CD4-positive, alpha-beta T cell treated with Interleukin-17A for 1 hour (primary cell): ENCODE results near the gene PLEKHH2.
"Not testable (repeated sequence)": the region's sequence is repeated elsewhere in the genome, so short reads cannot be mapped to it uniquely, and the experiment has no call there.

Source experiments
- DNase-seq: peaks from one replicate; pipeline ENCODE4 v3.0.0-alpha.2; 2020

PLEKHH2 gene

GRCh38 chr2:43724728-43725526 lies 87.9 kb downstream of the PLEKHH2 start:
- DNase-seq = no peak

GRCh38 chr2:43725711-43726246 lies 88.7 kb downstream of the PLEKHH2 start:
- DNase-seq = no peak

GRCh38 chr2:43726961-43727633 lies 90.0 kb downstream of the PLEKHH2 start:
- not testable (repeated sequence) for DNase-seq

- DNase-seq = no peak
These were observed 90.6 kb downstream of the PLEKHH2 start for GRCh38 chr2:43727634-43728014.

DNA sequence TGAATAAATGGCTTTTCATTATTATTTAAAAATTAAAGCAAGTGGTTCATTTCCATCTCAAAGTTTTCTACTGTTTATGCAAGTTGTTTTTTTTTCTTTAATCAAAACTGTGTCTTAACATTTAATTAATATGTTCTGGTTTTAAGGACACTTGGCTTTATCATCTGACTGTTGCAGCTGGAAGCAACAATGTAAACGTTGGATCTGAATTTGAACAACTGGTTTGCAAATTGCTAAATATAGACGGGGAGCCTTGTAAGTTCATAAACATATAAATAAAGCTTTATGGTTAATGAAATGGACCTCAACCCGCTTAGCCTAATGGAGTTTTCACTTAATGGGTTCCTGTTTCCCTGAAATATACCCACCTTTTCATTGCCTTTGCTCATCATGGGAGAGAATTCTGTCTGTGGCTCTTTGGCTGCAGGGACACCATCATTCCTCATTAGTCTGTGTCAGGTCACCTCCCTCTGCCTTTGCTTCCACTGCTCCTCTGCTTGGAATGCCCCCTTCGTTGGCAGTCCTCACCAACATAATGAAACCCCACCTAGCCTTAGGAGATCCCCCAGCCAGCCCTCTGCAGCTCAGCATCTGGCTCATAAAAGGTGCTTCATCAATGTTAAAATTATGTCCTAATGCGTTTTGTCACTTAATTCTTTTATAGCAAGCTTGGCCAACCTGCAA lies 92.6 kb downstream of the PLEKHH2 start:
- no peak for DNase-seq

DNA sequence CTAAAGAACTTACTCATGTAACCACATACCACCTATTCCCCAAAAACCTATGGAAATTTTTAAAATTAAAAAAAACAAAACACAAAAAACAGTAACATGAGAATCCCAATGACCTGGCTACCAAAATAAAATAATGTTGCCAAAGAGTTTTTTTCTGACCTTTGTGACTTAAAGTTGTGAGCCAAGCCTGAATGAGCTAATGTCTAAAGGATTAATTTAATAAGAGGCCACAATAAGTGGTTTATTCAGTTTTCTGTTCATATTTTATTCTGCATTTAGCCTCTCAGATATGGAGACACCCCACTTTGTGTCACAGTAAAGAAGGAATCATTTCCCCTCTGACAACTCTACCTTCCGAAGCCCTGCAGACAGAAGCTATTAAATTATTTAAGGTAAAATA lies 94.2 kb downstream of the PLEKHH2 start:
- no peak for DNase-seq

GRCh38 chr2:43736637-43737036 lies 99.6 kb downstream of the PLEKHH2 start:
- DNase-seq = no peak

GRCh38 chr2:43737097-43737854 lies 100.2 kb downstream of the PLEKHH2 start:
- DNase-seq = no peak

GRCh38 chr2:43737855-43738254 lies 100.8 kb downstream of the PLEKHH2 start:
- no peak for DNase-seq

GRCh38 chr2:43738257-43738656 lies 101.2 kb downstream of the PLEKHH2 start:
- no peak for DNase-seq

- DNase-seq = no peak
These were observed 106.6 kb downstream of the PLEKHH2 start for GRCh38 chr2:43743706-43744105.

GRCh38 chr2:43745457-43745856 lies 108.4 kb downstream of the PLEKHH2 start:
- no peak for DNase-seq

GRCh38 chr2:43748333-43748732 lies 111.3 kb downstream of the PLEKHH2 start:
- DNase-seq = no peak

DNA sequence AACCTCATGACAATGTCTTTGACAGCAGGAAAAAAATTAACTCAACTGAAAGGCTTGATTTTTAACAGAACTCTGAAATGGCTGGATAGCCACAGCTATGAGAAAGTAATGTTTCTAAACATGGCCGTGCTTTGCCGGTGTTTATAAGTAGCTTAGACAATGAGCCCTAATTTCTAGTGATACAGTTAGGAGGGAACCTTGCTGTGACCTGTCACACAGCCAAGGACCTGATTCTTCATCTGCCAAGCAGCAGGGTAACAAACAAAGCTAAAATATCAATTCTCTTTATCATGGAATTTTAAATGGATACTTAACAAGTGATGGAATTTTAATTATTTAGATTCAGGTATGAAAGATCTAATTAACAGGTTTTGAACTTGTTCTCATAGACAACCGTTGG lies 112.5 kb downstream of the PLEKHH2 start:
- no peak for DNase-seq

- no peak for DNase-seq
These were observed 114.5 kb downstream of the PLEKHH2 start for GRCh38 chr2:43751476-43751990.

GRCh38 chr2:43752302-43752701 lies 115.2 kb downstream of the PLEKHH2 start:
- no peak for DNase-seq

- DNase-seq = no peak
These were observed 117.1 kb downstream of the PLEKHH2 start for GRCh38 chr2:43754180-43754579.

DNA sequence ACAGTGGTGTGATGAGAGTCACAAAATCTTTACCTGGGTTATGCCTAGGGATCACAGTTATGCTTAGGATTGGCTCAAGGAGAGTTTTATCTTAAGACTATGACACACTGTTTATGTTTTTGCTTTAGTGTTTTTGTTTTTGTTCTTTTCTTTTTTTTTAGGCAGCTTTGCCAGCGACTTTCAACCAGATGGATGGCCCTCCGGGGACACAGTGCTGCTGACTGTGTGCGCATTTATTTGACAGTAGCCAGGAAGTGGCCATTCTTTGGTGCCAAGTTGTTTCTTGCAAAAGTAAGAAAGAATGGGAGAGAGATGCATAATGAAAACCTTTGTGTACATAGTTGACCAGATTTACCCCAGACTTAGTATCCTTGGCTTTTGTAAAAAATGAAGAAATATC lies 121.7 kb downstream of the PLEKHH2 start:
- DNase-seq = no peak

- DNase-seq = no peak
These were observed 122.1 kb downstream of the PLEKHH2 start for GRCh38 chr2:43759195-43759594.

DNA sequence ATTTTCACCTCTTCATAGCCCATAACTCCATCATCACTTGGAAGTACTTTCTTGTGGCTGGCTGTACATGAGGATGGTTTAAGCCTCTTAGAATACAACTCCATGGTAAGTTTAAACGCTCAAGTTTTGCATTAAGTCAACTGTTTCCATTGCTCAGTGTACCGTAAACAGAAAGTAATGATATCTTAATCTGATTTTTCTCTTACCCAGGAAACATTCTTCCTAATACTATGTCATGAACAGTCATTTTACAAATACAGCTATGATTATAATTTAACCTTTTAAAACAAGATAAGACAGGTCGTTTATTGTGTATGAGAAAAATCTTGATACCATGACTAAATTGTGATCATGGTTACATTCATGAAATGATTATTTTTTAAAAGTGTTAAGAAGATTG lies 125.2 kb downstream of the PLEKHH2 start:
- DNase-seq = no peak

DNA sequence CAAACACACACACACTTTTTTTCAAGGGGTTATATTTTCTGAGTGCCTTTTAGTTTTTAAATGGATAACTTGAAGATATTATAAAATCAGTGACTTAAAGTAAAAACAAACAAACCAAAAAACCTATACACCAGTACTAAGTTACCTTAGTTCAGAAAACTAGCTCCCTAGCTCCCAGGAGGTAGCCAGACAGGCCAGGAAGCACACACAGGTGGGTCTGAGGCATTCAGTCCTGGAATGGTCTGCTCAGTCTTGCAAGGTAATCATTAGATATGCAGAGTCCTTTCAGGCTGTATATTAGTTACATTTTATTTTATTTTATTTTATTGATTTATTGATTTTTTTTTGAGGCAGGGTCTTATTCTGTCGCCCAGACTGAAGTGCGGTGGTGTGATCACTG lies 126.0 kb downstream of the PLEKHH2 start:
- no peak for DNase-seq

DNA sequence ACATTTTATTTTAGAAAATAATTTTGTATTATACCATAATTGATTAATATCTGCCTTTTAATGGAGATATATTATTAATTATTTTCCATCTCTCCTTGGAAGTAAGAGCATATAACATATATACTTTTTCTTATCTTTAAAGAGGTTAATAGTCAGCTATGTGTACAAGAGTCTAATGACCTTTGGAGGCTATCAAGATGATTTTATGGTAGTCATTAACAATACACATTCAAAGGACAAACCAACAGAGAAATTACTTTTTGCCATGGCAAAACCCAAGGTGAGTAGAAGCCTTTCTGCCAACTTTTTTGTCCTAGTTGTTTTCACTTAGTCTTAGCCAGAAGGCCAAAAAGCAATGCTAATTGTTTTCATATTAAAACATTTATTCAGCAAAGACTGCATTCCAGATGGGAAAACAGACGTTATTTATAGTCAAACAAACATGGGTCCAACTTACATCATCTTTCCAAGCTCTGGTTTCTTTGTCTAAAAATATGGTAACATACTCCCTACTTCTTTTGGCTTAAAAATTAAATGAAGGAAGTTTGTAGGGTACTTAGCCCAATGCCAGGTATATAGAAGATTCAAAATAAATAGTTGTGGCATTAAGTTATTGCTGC lies 127.1 kb downstream of the PLEKHH2 start:
- no peak for DNase-seq
